Posterior vena cava (tissue), 2 donors: ENCODE measurements around the gene SLC3A2. TPM values are rescaled to one million over a fixed set of nuclear protein-coding genes. Genes with fewer than 3 reads are reported as not detected.

Experiments
- DNase-seq: peaks from one replicate; pipeline ENCODE4 v3.0.0-alpha.2; 2020; ENCODE audit warnings: low spot score
- intact Hi-C, 2 donors: fragments of 100-400 bp; cut with DNase I; formaldehyde crosslinking; loops; one replicate each; pipeline versions ENCODE4 v1.14.1 to v1.14.2; 2022 to 2023
- total RNA-seq, 2 donors: library from RNA; stranded (reverse); fragmentation: NEBNext Ultra II Directional; extraction: Animal tissue kit (Norgen Biotek cat#: 25700); gene quantifications; one replicate each; pipeline ENCODE4 v1.2.1, GENCODE V29; 2021
- donor health status: DM: yes; HTN: yes; CAD: no.
- donor health status: DM: yes; HTN: yes; CAD: no.

Gene SLC3A2
- total RNA-seq, 2 donors from 2014 or later, result 89.4 to 114 TPM

DNA sequence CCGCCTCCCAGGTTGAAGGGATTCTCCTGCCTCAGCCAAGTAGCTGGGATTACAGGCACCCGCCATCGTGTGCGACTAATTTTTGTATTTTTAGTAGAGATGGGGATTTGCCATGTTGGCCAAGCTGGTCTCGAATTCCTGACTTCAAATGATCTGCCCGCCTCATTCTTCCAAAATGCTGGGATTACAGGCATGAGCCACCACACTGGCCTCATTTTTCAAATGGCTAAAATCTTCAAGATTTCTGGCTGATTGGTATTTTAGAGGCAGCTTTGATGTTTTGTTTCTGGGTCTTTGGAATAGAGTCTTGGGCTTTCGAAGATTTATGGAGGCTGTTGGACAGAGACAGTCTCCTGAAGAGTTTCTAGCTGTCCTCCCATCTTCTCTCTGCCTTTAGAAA is 5.8 kb upstream of the SLC3A2 start:
- no peak for DNase-seq
- intact Hi-C loops, result loop anchor here in 1 of 2 donors (5.0 kb wide), 1 partner anchor 1302 kb away; no protein-coding TSS in a partner anchor

DNA sequence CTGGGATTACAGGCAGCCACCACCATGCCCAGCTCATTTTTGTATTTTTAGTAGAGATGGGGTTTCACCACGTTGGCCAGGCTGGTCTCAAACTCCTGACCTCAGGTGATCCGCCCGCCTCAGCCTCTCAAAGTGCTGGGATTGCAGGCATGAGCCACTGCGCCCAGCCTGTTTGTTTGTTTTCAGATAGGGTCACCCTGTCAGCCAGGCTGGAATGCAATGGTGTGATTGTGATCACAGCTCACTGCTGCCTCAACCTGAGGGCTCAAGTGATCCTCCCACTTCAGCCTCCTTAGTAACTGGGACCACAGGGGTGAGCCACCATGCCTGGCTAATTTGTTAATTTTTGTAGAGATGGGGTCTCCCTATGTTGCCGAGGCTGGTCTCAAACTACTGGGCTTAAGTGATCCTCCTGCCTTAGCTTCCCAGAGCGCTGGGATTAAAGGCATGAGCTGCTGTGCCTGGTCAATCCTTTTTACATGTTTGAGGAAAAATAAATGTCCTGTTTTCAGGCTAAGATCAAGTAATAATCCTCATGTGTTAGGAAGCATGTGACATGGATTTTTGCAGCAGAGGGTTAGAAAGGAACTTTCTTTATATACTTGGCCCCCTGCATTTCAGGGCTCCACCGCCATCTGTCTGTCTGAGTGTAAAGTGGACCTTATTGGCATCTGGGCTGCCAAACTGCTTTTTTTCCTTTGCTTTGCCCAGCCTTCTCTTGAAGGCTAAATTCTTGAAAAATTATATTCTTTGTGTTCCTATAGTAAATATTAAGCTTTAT is 4.8 kb upstream of the SLC3A2 start:
- intact Hi-C loops, result no loop called here

DNA sequence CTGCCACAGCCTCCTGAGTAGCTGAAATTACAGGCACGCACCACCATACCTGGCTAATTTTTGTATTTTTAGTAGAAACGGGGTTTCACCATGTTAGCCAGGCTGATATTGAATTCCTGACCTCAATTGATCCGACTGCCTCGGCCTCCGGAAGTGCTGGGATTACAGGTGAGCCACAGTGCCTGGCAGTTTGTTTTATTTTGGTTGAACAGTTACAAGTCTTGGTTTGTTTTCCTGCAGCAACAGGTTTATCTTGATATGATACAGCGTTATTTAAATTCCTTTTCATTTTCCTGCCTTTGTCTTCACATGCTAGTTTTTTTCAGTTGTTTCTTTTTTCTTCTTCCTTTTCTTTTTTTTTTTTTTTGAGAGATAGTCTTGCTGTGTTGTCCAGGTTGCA is 4.0 kb upstream of the SLC3A2 start:
- peak; percentile 5 for DNase-seq
- intact Hi-C loops, result no loop called here

More for the DNA sequence above, 4.8 kb upstream of the SLC3A2 start:
- DNase-seq, result peak; percentile 34

DNA sequence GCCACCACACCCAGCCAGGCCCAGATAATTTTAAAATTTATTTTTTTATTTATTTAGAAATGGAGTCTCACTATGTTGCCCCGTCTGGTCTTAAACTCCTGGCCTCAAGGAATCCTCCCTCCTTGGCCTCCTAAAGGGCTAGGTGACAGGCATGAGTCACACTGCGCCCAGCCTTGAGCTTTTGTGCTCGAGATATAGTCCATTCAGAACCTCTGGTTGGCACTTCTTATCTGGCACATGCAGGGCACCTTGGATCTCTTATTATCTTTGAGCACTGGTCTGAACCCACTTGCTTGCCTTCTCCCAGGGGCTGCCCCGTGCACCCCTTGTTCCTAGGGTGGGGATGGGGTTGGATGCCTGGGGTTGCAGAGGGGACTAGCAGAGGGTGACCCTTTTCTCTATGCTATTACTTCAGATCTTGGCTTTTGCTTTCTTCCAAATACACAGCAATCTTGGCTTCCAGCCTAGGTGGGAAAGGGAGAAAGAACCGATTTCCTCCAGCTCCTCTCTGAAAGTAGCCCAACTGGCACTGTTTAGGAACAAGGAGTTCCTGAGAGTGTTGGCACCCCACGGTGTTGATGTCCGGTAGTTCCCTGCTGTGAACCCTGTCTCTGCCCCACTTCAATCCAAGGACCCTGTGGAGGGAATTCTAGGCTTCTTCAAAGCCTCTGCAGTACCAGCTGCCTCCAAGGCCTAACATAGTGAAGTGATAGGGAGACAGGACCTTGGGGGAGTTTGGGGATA is 1.3 kb upstream of the SLC3A2 start:
- DNase-seq, result no peak
- intact Hi-C loops, result no loop called here

DNA sequence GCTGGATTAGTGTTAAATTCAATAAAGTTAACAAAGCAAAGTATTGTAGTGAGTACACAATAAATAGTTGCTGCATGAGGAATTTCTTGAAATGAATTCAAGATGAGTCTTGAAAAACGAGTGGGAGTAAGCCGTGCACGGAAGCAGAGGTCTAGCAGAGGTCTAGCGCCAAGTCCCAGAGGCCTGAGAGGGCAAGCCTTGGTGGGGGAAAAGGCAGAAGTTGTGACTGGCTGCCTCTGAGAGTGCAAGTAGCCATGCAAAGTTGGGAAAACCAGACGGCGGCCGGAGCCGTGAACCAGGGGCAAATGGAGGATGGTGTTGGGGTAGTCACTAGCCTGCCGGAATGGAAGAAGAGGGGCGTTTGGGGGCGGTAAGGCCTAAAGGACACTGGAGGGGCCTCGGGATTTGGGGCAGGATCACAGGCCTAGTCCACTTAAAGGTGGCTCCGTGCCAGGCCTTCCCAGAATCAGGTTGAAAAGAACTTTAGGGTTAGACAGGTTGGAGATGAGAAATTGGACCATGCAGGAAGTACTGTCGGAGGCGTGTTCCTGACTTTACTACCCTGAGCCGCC is 379 bp upstream of the SLC3A2 start:
- DNase-seq, result peak; percentile 90
- intact Hi-C loops, result no loop called here

DNA sequence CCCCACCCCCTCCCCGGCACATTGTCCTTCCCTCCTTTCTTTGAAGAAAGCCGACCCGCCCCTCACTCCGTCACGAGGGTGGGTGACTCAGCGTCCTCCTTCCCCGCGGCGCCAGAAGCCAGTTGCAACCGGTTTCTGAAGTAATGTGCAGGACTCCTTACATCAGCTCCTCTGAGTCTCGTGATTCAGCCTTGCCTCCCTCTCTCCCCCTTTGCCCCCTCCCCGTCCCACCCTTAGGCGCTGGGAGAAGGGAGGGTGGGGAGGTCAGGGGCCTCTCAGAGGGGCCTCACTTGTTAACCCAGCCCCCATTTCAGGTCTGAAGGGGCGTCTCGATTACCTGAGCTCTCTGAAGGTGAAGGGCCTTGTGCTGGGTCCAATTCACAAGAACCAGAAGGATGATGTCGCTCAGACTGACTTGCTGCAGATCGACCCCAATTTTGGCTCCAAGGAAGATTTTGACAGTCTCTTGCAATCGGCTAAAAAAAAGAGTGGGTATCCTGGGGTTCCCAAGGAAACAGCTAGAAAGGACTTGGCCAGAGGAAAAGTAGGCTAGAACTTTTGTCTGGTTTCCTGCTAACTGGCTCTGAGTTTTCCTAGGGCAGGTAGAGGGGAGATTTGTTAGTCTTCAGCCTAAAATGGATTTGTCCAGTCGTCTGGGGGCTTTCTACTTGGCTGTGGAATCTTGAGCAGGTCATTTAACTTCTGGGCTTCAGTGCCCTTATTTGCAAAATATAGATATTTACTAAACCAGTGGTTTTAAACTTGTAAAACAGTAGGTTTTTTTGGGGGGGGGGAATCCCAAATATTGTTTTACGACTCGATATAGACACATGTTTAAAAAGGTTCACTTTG is 1.1 kb downstream of the SLC3A2 start:
- DNase-seq, result peak; percentile 99
- intact Hi-C loops, result no loop called here

DNA sequence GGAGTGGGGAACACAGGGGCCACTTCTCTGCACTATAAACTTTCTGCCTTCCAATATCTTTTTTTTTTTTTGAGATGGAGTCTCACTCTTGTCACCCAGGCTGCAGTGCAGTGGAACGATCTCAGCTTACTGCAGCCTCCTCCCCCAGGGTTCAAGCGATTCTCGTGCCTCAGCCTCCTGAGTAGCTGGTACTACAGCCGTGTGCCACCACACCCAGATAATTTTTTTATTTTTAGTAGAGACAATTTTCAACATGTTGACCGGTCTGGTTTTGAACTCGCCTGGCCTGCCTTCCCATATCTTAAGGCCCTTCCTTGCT is 1.7 kb downstream of the SLC3A2 start:
- peak; percentile 47 for DNase-seq
- intact Hi-C loops, result no loop called here

DNA sequence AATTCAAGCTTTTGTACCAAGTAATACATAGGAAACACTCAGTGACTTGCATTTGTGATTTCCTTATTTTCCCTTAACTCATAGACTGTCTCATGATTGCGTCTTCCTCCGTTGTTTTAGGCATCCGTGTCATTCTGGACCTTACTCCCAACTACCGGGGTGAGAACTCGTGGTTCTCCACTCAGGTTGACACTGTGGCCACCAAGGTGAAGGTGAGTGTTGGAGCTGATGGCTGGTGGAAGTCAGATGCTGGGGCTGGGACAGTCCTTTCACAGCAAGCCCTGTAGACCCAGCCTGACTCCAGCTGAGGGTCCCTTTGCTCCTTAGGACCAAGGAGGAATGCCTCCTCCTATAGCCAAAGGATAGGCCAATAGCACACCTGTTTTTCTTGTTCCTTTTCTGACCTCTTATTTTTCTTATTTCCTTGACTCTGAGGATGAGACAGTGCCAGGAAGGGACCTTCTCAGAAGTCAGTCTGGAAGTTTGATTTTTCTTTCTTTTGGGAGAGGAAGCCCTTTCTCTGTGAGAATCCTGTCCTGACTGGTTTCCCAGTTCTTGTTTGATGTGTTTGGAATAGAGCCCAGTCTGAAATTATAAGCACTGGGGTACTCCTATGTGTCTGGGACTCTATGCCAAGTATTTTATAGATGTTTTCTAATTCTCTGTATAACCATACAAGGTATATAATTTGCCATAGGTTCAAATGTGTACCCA is 2.2 kb downstream of the SLC3A2 start:
- peak; percentile 54 for DNase-seq
- intact Hi-C loops, result no loop called here

DNA sequence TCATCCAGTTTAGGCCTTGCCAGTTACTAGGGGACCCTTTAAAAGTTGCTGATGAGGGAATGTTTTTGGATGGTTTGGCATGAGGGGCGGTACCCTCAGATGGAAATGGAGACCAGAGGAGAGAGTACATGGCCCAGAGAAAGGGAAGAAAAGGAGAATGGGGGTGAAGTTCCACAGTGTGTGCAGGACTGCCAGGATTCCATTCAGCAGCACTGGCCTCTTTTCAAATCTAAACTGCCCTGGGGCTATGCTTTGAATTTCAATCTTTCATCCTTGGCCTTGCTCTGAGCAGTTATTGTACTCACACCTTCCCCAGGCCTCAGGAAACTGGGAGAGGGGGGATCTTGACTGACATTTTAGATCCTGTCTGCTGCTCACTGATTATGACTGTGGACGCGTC is 3.0 kb downstream of the SLC3A2 start:
- intact Hi-C loops, result no loop called here
- no peak for DNase-seq

DNA sequence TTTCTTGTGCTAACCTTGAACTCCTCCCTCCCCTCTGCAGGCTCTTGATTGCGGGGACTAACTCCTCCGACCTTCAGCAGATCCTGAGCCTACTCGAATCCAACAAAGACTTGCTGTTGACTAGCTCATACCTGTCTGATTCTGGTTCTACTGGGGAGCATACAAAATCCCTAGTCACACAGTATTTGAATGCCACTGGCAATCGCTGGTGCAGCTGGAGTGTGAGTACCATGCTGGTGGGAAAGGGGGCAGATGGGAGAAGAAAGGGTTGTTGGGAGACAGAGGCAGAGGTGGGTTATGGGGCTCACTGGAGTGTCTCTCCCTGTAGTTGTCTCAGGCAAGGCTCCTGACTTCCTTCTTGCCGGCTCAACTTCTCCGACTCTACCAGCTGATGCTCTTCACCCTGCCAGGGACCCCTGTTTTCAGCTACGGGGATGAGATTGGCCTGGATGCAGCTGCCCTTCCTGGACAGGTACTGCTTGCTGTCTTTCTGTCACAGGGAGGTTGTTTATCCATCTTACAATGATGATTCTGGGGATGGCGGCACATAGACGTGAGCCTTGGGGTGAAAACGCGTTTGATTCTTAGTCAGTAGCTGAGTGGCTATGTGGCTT is 4.5 kb downstream of the SLC3A2 start:
- intact Hi-C loops, result no loop called here
- DNase-seq, result no peak

DNA sequence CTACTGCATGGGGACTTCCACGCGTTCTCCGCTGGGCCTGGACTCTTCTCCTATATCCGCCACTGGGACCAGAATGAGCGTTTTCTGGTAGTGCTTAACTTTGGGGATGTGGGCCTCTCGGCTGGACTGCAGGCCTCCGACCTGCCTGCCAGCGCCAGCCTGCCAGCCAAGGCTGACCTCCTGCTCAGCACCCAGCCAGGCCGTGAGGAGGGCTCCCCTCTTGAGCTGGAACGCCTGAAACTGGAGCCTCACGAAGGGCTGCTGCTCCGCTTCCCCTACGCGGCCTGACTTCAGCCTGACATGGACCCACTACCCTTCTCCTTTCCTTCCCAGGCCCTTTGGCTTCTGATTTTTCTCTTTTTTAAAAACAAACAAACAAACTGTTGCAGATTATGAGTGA is 7.7 kb downstream of the SLC3A2 start:
- intact Hi-C loops, result no loop called here

DNA sequence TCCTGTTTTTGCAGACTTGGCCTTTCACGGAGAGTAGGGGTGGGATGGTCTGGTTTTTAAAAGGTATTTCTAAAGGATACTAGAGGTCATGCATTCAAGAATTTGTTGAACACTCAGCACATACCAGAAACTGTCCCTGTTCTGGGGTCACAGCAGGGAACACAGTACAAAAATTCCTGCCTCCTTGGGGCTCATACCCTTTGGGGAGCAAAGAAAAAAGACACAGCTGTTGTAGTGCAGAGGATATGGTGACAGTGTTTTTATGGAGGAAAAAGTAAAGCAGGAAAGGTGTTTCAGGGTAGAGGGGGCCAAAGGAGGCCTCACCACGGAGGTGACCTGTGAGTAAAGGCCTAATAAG is 8.4 kb downstream of the SLC3A2 start:
- no peak for DNase-seq
- intact Hi-C loops, result no loop called here

More for the DNA sequence above, 7.7 kb downstream of the SLC3A2 start:
- DNase-seq, result no peak

DNA sequence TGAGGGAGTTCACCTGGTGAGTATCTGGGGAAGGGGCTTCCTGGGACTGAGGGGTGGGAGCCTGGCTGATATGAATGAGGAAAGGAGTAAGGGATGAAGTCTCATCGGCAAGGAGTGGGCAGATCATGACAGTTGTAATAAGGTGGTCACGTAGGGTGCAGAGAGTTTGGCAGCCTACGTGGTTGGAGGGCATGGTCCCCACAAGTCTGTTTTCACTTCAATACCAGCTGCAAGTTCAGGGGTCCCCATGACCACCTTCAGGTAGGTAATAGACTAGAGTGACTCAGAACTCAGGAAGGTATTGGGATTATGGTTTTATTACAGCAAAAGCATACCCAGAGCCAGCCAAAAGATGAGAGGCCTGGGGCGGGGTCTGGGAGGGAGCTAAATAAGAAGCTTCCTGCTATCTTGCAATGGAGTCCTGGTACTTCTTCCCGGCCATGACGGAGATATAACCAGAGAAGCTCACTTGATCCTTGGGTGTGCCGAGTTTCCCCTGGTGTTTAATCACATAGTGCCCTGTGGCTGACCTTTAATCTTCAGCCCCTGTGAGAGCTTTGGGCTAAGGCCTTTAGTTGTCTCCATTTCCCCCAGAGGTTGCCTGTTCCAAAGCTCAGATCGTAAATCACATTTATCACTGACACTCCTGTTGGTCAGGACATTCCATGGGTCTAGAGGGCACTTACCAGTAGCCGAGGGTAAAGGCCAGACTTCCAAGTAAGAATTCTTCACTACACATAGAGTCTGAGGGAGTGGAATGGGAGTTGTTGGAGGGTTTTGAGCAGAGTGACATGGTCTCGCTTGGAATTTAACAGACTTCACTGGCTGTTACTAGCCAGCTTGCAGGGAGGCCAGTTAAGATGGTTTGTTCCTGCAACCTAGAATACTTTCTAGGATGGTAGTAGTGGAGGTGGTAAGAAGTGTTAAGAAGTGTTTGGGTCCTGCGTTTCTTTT is 9.1 kb downstream of the SLC3A2 start:
- DNase-seq, result no peak
- intact Hi-C loops, result no loop called here

DNA sequence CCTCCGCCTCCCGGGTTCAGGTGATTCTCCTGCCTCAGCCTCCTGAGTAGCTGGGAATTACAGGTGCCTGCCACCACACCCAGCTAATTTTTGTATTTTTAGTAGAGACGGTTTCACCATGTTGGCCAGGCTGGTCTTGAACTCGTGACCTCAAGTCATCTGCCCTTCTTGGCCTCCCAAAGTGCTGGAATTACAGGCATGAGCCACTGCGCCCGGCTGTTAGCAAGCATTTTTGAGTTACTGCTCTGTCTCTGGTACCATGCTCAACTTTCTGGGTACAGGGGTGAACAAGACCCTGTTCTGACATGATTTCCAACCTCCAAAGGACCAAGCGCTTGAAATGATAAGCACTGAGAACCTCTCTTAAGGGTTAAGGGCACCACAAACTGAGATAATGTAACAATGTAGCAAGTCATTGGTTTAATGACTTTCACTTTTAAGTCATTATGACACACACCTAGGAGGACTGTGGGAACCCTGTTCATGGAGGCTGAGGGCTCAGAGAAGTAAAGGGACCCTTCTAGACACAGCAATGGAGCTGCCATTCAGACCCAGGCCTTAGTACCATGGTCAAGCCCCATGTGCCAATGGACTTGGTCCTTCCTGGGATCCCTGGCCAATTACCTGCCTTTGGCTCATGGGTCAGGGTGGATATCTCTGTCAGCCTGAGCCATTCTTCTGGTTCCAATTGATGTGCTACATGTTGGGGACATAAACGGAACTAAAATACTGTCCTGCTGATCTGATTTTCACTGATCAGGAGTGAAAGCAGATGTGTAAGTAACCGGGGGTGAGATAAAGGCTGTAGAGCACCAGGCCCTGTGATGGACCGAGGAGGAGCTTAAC is 11.6 kb downstream of the SLC3A2 start:
- no peak for DNase-seq
- intact Hi-C loops, result no loop called here

DNA sequence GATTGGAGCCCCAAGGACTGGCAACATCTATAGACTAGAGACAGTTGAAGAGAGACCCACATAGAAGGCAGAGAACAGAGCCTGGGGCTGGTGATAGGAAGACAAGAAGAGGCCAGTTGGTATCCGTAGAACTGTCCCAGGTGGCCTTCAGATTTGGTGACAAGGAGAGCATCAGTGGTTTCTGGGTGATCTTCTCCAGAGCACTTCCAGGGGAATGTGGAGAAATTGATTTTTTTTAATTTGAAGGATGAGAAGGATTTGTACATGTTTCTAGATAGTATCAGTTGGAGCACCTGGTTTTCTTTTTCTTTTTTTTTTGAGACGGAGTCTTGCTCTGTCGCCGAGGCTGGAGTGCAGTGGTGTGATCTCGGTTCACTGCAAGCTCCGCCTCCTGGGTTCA is 14.8 kb downstream of the SLC3A2 start:
- intact Hi-C loops, result no loop called here
- no peak for DNase-seq

DNA sequence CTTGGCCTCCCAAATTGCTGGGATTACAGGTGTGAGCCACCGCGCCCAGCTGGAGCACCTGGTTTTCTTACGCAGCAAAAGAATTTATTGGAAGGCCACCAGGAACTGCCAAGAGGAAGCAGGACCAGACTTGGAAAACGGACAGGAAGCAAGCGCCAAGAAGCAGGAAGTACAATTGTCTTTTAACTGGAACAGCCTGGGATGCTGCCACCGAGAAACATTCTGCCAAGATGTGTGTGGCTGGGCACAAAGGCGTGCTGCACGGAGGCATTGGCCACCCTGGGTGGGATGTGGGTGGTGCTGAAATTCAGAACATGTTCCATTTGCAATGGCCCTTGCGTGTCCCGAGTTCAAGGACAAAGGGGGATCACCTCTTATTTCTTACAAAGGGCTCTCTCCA is 15.4 kb downstream of the SLC3A2 start:
- DNase-seq, result no peak
- intact Hi-C loops, result no loop called here

DNA sequence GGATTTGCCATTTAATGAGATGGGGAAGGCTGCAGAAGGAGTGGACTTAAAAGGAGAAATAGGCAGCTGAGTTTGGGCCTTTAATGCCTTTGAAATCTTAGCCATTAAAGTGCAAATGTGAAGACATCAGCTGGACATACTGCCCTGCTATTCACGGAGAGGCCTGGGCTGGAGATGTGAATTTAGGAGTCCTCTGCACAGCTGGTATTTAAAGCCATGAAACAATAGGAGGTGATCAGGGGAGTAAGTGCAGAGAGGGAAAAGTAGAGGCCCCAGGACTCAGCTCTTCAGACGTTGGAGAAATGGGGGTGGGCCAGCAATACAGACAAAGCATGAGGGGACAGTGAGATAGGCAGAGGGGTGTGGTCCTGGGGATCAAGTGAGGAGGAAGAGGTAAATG is 16.6 kb downstream of the SLC3A2 start:
- intact Hi-C loops, result no loop called here
- no peak for DNase-seq
